Cortex of kidney (tissue), 1 donor: Measurements from ENCODE around the gene MMP24OS.

Experiments used
- DNase-seq: peaks from one replicate; lab custom pipeline; 2025; lab: John Stamatoyannopoulos, UW

Gene MMP24OS

DNA sequence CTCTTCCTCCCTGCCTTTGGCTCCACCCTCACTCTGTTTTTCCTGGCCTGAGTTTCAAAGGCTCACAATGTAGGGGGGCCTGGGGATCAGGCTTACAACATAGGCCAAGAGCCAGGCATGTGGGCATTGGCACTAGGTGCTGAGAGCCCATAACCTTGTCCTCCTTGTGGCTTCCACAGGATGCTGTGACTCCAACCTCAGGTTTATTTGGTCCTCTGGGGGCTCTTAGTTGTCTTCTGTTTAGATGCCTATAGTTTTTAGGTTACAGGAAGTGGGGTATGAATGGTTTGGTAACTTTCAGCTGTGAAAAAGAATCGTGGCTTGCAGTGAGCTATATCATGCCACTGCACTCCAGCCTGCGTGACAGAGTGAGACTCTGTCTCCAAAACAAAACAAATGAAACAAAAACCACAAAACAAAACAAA, 25.9 kb downstream of the MMP24OS start:
- no peak for DNase-seq

DNA sequence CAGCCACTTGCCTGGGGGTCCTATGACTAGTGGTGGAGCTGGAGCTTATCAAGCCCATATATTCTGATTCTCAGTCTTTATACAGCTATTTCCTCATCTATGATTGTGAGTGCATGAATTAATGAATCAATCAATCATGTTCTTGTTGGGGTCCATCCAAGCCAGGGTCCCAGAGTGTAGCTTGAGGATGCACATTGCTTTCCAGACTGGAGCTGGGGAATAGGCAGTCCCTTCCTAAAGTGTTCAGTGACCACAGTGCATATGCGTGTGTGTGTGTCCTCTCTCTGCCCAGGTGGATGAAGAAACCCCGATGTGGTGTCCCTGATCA, 26.3 kb downstream of the MMP24OS start:
- no peak for DNase-seq

DNA sequence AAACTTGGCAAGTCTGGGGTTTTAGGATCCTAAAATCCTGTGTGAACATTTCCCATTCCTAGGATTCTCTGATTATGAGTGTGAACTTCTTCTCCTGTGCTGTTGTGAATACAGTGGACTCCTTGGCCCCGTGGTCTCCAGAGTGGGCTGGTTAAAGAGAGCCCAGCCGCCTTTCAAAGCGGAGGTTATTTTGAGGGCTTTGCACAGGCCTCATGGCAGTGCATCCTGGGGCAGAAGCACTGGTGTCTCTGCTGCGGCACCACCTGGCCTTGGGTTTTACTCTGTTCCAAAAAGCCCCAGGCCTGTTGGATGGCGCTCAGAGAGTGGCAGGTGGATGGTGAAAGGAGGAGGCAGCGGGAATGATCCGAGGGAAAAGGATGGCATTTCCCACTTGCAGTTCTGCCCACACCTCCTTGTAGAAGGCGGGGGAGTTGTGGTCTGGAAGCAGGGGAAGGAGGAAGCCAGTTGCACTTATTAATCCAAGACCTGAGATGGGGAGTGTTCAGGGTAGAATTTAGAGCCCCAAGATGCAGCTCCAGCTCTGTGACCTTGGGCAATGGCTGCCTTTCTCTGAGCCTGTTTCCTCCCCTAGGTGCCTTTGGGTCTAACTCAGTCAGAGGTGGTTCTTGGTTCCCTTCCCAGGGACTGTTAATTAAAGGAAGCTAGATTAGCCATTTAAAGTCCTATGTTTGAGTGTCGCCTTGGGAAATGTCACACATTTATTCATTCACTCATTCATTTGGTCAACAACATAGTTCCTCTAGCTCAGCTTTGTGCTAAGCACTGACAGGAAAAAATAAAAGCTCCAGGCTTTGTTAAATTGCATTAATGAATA, 29.1 kb downstream of the MMP24OS start:
- DNase-seq, result no peak

DNA sequence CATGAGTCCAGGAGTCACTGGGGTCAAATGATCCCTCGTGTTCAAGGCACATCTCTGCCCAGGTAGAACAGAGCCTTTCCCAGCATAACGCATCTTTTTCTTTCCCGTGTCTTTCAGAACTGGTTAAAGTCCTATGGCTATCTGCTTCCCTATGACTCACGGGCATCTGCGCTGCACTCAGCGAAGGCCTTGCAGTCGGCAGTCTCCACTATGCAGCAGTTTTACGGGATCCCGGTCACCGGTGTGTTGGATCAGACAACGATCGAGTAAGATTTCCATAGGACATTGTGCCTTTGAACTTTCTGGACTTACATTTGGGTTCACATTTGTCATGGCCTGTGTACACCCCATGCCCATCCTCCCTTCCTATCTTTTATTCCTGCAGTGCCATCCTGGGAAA, 31.2 kb downstream of the MMP24OS start:
- DNase-seq, result no peak

DNA sequence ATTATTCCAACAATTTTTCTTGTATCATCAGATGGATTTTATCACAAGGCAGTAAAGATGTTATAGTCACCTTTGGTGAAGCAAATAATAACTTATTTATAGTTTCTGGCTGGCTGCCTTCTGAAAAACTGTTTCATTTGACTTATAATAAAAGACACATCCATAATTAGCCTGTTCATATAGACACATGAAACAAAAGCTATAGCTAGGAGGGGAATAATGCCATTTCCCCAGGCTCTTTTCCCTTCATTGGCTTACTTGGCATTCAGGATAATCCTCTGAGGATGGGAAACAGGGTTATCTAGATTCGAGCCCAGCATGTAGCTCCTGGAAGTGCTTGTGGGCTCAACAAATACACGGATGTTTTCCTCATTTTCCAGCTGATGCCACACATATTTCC, 33.9 kb downstream of the MMP24OS start:
- DNase-seq, result no peak

DNA sequence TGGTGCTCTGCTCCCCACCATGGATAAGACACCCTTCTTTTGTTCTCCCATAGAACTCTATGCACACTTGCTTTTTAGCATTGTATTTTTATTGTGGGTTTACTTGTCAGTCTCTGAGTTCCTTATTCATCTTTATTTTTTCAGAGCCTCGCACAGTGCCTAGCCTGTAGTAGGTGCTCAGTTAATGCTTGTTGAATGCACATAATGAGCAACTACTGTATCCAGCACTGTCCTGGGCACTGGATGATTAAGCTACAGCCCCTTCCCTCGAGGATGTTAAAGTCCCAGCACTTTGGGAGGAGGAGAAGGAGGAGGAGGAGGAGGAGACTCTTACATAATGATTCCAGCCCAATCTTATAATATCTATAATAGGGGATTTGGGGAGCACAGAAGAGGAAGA, 34.6 kb downstream of the MMP24OS start:
- no peak for DNase-seq

DNA sequence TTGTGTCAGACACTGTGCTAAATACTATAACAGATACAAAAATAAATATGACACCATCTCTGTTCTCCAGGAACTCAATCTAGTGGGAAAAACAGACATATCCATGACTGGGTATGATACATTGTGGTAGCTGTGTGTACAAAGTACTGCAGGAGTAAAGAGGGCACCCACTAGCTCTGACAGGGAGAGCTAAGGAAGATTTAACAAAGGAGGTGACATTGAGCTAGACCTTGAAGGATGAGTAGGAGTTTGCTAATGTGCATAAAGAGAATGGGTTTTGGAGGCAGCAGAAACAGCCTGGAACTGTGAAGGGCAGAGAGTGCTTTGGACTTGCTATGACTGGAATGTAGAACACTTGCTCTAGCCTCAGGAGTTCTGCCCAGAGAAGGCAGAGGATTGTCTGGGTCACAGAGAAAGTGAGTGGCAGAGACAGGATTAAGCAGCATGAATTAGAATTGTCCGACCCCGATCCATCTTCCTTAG, 37.1 kb downstream of the MMP24OS start:
- no peak for DNase-seq

DNA sequence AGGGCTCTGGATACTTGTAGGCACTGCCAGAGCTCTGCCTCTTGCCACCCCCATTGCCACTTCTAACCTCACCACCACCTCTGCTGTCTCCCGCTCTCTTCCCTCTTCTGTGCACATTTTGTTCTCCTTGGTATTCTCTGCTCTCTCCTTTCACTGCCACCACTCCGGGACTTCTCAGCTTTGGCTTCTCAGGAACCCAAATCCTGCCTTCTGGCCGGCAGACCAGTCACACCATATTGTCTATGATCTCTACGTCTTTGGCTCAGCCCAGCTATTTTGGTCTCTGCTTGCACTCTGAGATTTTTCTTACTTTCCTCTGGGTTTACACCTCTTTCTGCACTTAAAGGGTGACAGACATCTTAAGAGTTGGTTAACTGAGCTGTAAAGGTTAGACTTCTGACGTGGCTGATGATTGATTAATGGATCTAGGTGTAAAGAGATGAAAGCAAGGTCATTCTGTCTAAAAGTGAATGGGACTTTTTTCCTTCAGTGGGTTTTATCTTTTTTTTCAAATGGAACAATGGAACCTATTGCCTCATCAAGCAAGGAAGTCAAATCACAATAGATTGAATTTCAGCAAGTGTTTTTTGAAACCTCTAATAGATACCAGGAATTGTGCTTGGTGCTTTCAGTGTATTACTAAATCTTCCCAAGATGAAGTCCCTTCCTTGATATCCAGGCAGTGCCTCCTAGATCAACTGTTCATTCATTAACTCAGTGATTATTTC, 37.7 kb downstream of the MMP24OS start:
- DNase-seq, result no peak

DNA sequence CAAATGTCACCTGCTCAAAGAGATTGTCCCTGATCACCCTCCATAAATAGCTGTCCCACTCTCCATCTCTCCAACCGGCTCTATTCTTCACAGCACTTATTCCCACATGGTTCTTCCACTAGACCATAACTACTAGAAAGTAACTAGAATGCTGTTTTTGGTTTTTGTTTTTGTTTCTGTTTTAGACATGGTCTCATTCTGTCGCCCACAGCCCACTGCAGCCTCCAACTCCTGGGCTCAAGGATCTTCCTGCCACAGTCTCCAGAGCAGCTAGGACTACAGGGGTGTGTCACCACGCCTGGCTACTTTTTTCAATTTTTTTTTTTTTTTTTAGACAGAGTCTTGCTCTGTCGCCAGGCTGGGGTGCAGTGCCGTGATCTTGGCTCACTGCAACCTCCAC, 39.2 kb downstream of the MMP24OS start:
- no peak for DNase-seq

DNA sequence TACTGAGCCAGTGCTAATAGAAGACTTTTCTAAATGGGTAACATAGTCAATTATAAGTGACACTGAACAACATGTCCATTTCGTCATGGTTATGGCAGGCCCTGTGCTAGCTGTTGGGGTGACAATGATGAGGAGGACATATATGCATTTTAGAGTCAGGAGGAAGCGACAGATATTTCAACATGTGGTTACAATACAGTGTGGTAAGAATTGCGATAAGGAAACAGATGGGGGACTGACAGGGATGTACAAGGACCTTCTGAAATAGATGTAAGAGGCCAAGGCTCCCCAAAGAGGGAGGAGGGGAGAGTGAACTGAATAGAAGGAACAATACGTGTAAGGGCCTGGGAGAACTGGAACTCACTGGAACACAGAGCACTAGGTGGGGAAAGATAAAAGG, 39.8 kb downstream of the MMP24OS start:
- no peak for DNase-seq

DNA sequence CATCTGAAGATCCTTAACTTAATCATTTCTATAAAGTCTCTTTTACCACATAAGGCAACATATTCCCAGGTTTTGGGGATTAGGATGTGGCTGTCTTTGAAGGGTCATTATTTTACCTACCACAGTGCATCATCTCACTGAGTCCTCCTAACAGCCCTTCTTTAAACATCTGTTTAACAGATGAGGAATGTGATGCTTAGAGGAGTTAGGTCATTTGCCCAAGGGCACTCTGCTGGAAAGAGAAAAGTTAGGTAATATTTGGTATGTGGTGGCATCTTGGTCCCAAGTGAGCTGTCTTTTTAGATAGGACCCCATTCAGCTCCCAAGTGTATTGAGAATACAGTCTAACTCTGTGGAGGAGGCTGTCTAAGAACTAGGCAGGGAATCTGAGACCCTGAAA, 40.4 kb downstream of the MMP24OS start:
- no peak for DNase-seq

DNA sequence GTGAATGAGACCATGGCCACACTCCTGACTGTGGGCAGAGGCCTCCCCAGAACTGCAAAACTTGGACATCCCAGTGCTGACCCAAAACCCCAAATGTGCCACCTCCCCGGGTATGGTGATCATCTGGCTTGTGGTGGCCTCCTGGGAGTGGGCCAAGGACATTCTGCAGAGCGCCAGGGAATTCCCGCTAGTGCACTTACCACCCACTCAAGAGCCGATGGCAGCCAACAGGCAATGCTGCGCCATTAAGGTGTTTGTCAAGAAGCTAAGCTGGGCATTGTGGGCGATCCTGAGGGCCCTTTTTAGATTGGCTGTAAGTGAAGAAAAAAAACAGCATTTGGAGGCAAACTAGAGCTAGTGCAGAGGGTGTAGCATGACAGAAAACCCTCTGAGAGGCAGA, 42.0 kb downstream of the MMP24OS start:
- DNase-seq, result no peak

DNA sequence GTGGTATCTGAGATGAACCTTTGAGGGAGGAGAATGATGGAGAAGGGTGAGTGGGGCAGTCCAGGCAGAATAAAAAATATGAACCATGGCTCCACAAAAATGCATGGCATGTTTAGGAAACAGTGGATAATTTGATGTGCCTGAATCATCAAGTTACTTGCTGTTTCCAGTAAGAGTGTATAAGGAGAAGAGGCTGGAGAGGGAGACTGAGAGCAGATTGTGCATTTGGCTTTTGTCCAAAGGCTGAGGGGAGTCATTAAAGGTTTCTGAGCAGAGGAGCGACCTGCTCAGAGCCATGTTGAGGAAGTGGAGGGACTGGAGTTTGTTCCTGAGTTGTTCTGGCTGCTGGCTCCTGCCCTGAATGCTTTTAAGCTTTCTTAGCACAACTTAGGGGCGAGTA, 45.3 kb downstream of the MMP24OS start:
- DNase-seq, result no peak

DNA sequence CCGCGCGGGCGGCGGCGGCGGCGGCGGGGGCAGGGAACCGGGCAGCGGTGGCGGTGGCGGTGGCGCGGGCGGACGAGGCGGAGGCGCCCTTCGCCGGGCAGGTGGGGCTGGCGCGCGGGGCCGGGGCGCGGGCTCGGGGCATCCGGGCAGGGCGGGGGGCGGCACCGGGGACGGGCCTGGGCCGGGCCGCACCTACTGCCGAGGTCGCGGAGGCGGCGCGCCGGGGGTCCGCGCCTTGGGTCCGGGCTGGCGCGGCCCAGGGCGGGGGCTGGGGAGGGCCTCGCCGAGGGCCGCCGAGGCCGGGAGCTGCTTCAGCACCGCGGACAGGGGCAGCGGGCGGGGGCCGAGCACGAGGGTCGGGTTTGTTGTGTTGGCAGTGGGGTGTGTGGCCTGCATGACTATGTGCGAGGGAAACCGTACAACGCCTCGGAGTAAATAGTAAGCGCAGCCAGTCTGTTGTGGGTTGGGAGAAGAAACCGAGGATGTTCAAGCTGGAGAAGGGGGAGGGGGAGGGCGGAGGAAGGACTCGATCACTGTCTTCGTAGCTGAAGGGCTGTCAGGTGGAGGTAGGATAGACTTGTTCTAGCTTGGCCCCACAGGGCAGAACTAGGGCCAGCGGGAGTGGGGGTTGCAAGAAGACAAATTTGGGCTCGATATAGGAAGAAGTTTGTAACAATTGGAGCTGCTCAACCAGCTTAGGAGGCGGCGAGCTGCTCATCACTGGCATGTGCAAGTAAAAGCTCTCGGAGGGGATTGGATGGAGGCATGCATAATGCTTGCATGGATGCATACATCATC, 50.8 kb downstream of the MMP24OS start:
- no peak for DNase-seq
